SKM-1 (cell line): ENCODE measurements around the gene SELENON.

Source experiments
- DNase-seq: peaks from one replicate; lab custom pipeline; 2025; ENCODE audit not compliant: unreplicated experiment; lab: John Stamatoyannopoulos, UW

Gene SELENON

GRCh38 chr1:25808481-25809244 lies 8.7 kb downstream of the SELENON start:
- DNase-seq: no peak

- no peak for DNase-seq
These were observed 9.4 kb downstream of the SELENON start for GRCh38 chr1:25809283-25809926.

GRCh38 chr1:25809929-25810328 lies 9.9 kb downstream of the SELENON start:
- no peak for DNase-seq

- peak; percentile 23 for DNase-seq
These were observed 10.6 kb downstream of the SELENON start for GRCh38 chr1:25810341-25811299.

- no peak for DNase-seq
These were observed 11.5 kb downstream of the SELENON start for GRCh38 chr1:25811384-25812082.

- DNase-seq: no peak
These were observed 13.2 kb downstream of the SELENON start for GRCh38 chr1:25813071-25813733.

- no peak for DNase-seq
These were observed 13.9 kb downstream of the SELENON start for GRCh38 chr1:25813734-25814471.

- DNase-seq: no peak
These were observed 14.6 kb downstream of the SELENON start for GRCh38 chr1:25814549-25815087.

- no peak for DNase-seq
These were observed 15.5 kb downstream of the SELENON start for GRCh38 chr1:25815208-25816111.

- no peak for DNase-seq
These were observed 16.2 kb downstream of the SELENON start for GRCh38 chr1:25816112-25816718.

- no peak for DNase-seq
These were observed 18.0 kb downstream of the SELENON start for GRCh38 chr1:25817840-25818501.

GRCh38 chr1:25818569-25818968 lies 18.6 kb downstream of the SELENON start:
- no peak for DNase-seq

GRCh38 chr1:25819491-25820246 lies 19.7 kb downstream of the SELENON start, which contains the start of gene MTFR1L:
Gene MTFR1L, plus strand, starts transcription at chr1:25819954. Its CDS starts 3,151 bp downstream, at chr1:25823105.
- DNase-seq: peak; percentile 78

- DNase-seq: peak; percentile 59
These were observed 20.5 kb downstream of the SELENON start for GRCh38 chr1:25820247-25821111.

- DNase-seq: no peak
These were observed 21.1 kb downstream of the SELENON start for GRCh38 chr1:25821112-25821476.

- DNase-seq: no peak
These were observed 21.7 kb downstream of the SELENON start for GRCh38 chr1:25821630-25822091.
